Measurements from ENCODE around the gene SLC14A1.
A peak's percentile ranks its signal among the peaks of the same experiment; 100 is the strongest.

The SLC14A1 gene

DNA sequence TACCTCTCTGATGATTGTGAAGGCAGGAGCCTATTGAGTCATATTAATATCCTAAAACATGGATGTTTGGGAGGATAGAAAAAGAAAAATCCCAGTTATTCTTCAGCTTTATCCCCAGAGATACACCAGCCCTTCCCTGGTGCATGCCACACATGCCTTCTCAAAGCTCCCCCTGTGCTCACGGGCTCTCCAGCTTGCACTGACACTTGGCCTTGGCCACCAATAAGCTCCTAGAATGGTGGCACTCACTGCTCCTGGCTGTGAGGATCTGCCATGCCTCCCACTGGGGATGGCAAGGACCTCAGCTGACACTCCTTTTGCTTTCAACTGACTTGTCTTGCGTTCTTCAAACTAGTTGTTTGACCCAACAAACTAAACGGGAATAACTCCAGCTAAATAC, 15.9 kb downstream of the SLC14A1 start:
- no peaks in the 10 kb centered on the region for H3F3A ChIP-seq (ENCODE audit: low read depth)
- H3K4me2 ChIP-seq (ENCODE audit: low read depth, low read length, poor library complexity, severe bottlenecking): no peak overlapping the region
- H4K20me1 ChIP-seq (ENCODE audit: insufficient read depth, low read length, poor library complexity, severe bottlenecking): no peaks in the 10 kb centered on the region
- no peak overlapping the region for H2AFZ ChIP-seq (ENCODE audit: low read length)
- H3K27me3 ChIP-seq (ENCODE audit: insufficient read depth, low read length, poor library complexity, severe bottlenecking): no peaks in the 10 kb centered on the region
- H3K79me2 ChIP-seq (ENCODE audit: insufficient read depth, low read length): no peaks in the 10 kb centered on the region
- no peak overlapping the region for H3K4me3 ChIP-seq (ENCODE audit: low read length, poor library complexity, severe bottlenecking)
- H3K9me2 ChIP-seq (replicated peaks; ENCODE audit: low read depth, low read length): no peaks in the 10 kb centered on the region
- H3K9me3 ChIP-seq (ENCODE audit: insufficient read depth, low read depth, low read length): no peaks in the 10 kb centered on the region
- H3K36me3 ChIP-seq (ENCODE audit: insufficient read depth, low read length): no peaks in the 10 kb centered on the region
- TF ChIP-seq, protein P1, sequence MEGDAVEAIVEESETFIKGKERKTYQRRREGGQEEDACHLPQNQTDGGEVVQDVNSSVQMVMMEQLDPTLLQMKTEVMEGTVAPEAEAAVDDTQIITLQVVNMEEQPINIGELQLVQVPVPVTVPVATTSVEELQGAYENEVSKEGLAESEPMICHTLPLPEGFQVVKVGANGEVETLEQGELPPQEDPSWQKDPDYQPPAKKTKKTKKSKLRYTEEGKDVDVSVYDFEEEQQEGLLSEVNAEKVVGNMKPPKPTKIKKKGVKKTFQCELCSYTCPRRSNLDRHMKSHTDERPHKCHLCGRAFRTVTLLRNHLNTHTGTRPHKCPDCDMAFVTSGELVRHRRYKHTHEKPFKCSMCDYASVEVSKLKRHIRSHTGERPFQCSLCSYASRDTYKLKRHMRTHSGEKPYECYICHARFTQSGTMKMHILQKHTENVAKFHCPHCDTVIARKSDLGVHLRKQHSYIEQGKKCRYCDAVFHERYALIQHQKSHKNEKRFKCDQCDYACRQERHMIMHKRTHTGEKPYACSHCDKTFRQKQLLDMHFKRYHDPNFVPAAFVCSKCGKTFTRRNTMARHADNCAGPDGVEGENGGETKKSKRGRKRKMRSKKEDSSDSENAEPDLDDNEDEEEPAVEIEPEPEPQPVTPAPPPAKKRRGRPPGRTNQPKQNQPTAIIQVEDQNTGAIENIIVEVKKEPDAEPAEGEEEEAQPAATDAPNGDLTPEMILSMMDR (conservative IDR thresholded peaks at IDR 0.05; ENCODE audit: low read length): no peak
- no peak for TF ChIP-seq EZH2phosphoT487 (IDR thresholded peaks at IDR 0.05; ENCODE audit: borderline replicate concordance)
- peaks cover 4% of the 10 kb centered on the region for H3K4me1 ChIP-seq (ENCODE audit: insufficient read depth, low read length, poor library complexity, severe bottlenecking)
- no peak overlapping the region for H3K9ac ChIP-seq (ENCODE audit: low read depth, low read length, poor library complexity, severe bottlenecking)

GRCh38 chr18:45741056-45741455, 17.1 kb downstream of the SLC14A1 start:
- H3K36me3 ChIP-seq (ENCODE audit: insufficient read depth, low read length): no peaks in the 10 kb centered on the region
- TF ChIP-seq EZH2phosphoT487 (IDR thresholded peaks at IDR 0.05; ENCODE audit: borderline replicate concordance): no peak
- TF ChIP-seq, protein P1 (conservative IDR thresholded peaks at IDR 0.05; ENCODE audit: low read length): no peak
- H2AFZ ChIP-seq (ENCODE audit: low read length): no peak overlapping the region
- no peaks in the 10 kb centered on the region for H4K20me1 ChIP-seq (ENCODE audit: insufficient read depth, low read length, poor library complexity, severe bottlenecking)
- peaks cover 15% of the 10 kb centered on the region for H3K4me1 ChIP-seq (ENCODE audit: insufficient read depth, low read length, poor library complexity, severe bottlenecking)
- no peaks in the 10 kb centered on the region for H3K9me3 ChIP-seq (ENCODE audit: insufficient read depth, low read depth, low read length)
- H3K9ac ChIP-seq (ENCODE audit: low read depth, low read length, poor library complexity, severe bottlenecking): no peak overlapping the region
- no peak overlapping the region for H3K4me3 ChIP-seq (ENCODE audit: low read length, poor library complexity, severe bottlenecking)
- H3K4me2 ChIP-seq (ENCODE audit: low read depth, low read length, poor library complexity, severe bottlenecking): no peak overlapping the region
- no peaks in the 10 kb centered on the region for H3K79me2 ChIP-seq (ENCODE audit: insufficient read depth, low read length)
- H3F3A ChIP-seq (ENCODE audit: low read depth): no peaks in the 10 kb centered on the region
- no peaks in the 10 kb centered on the region for H3K27me3 ChIP-seq (ENCODE audit: insufficient read depth, low read length, poor library complexity, severe bottlenecking)
- H3K9me2 ChIP-seq (replicated peaks; ENCODE audit: low read depth, low read length): no peaks in the 10 kb centered on the region

- Histone ChIP-seq H3K27me3 (ENCODE audit: insufficient read depth, low read length, poor library complexity, severe bottlenecking) (no peaks in the 10 kb centered on the region), H3K9me3 (ENCODE audit: insufficient read depth, low read depth, low read length) (no peaks in the 10 kb centered on the region), H3K79me2 (ENCODE audit: insufficient read depth, low read length) (no peaks in the 10 kb centered on the region), H3K4me3 (ENCODE audit: low read length, poor library complexity, severe bottlenecking) (peak overlapping the region; percentile 12), H3K9me2 (replicated peaks; ENCODE audit: low read depth, low read length) (no peaks in the 10 kb centered on the region), H4K20me1 (ENCODE audit: insufficient read depth, low read length, poor library complexity, severe bottlenecking) (no peaks in the 10 kb centered on the region), H3K9ac (ENCODE audit: low read depth, low read length, poor library complexity, severe bottlenecking) (peak overlapping the region; percentile 68), H3F3A (ENCODE audit: low read depth) (no peaks in the 10 kb centered on the region), H3K36me3 (ENCODE audit: insufficient read depth, low read length) (no peaks in the 10 kb centered on the region), H3K4me1 (ENCODE audit: insufficient read depth, low read length, poor library complexity, severe bottlenecking) (peaks cover 26% of the 10 kb centered on the region), H3K4me2 (ENCODE audit: low read depth, low read length, poor library complexity, severe bottlenecking) (peak overlapping the region; percentile 49), H2AFZ (ENCODE audit: low read length) (peak overlapping the region; percentile 16; the same call in 1 of the 2 replicates)
- TF ChIP-seq EZH2phosphoT487 (IDR thresholded peaks at IDR 0.05; ENCODE audit: borderline replicate concordance): no peak
- TF ChIP-seq, protein P1 (conservative IDR thresholded peaks at IDR 0.05; ENCODE audit: low read length): no peak
These were observed 22.0 kb downstream of the SLC14A1 start for GRCh38 chr18:45745817-45746461.

Measured in Loucy (cell line).